Body of pancreas (tissue), 4 donors: Measurements from ENCODE around the gene F2RL2. TPM values are rescaled to one million over a fixed set of nuclear protein-coding genes. Genes with fewer than 3 reads are reported as not detected.

Source experiments
- ATAC-seq: fragments of 150-250 bp; one replicate; pipeline ENCODE4 v1.9.1; 2016
- DNase-seq, 4 donors: peaks; one replicate each; pipeline ENCODE4 v3.0.0-alpha.2; 2019
- H3K27ac ChIP-seq, 4 donors: fragments of 200-600 bp; sonication (generic); 1 replicate in 3 of 4; 2 replicates in 1 of 4; pipeline versions ENCODE4 v1.5.1 to v1.6.1; 2016 to 2019; ENCODE audit warnings: mild to moderate bottlenecking in 1 of 4, mixed read lengths in 1 of 4, moderate library complexity in 1 of 4
- H3K27me3 ChIP-seq, 2 donors: fragments of 200-600 bp; sonication (generic); one replicate each; pipeline ENCODE4 v1.6.0; 2016; ENCODE audit warnings: mild to moderate bottlenecking in 1 of 2
- H3K36me3 ChIP-seq, 2 donors: fragments of 200-600 bp; sonication (generic); replicated peaks in 1 of 2; 2 replicates each; pipeline ENCODE4 v1.5.1; 2016; ENCODE audit warnings: low read depth in 2 of 2; ENCODE audit not compliant: insufficient read depth in 1 of 2
- H3K4me1 ChIP-seq: fragments of 200-600 bp; sonication (generic); one replicate; pipeline ENCODE4 v1.6.0; 2016
- H3K4me3 ChIP-seq, 2 donors: fragments of 200-600 bp; sonication (generic); 1 replicate in 1 of 2; 2 replicates in 1 of 2; pipeline ENCODE4 v1.5.1; 2016 to 2019
- H3K9me3 ChIP-seq, 3 donors: fragments of 200-600 bp; sonication (generic); 1 replicate in 2 of 3; 2 replicates in 1 of 3; pipeline ENCODE4 v1.5.1; 2016
- CTCF ChIP-seq, 7 experiments: fragments of 450-650 bp in 4 of 7; fragments of 200-600 bp in 3 of 7; sonication (generic) in 3 of 7; IDR thresholded peaks; one replicate each; pipeline ENCODE4 v1.5.1; 2016 to 2019; ENCODE audit warnings: antibody characterized with exemption in 7 of 7
- POLR2A ChIP-seq, 3 donors: fragments of 450-650 bp; IDR thresholded peaks; one replicate each; pipeline ENCODE4 v1.6.1; 2016; ENCODE audit warnings: antibody characterized with exemption in 3 of 3, mild to moderate bottlenecking in 2 of 3
- WGBS, 2 donors: methylation state at CpG; one replicate each; pipeline ENCODE4 v1.1.5; 2017; 5-methylcytosine and 5-hydroxymethylcytosine counted together
- intact Hi-C: fragments of 100-400 bp; cut with DNase I; formaldehyde crosslinking; loops from one replicate; pipeline ENCODE4 v1.15.1; 2023
- total RNA-seq, 2 donors: library from RNA; depleted of rRNA; stranded (reverse); fragments of >200 nt; gene quantifications; one replicate each; pipeline ENCODE4 v1.1.0, GENCODE V29; 2016

Gene F2RL2
- total RNA-seq, 2 donors from 2014 or later, result 0.78 TPM; not detected in 1

- no peaks in the 10 kb centered on the region for H3K4me1 ChIP-seq
- no peaks in the 10 kb centered on the region for H3K9me3 ChIP-seq
- ATAC-seq (no peak), DNase-seq (no peak)
- TF ChIP-seq CTCF (IDR thresholded peaks at IDR 0.05) (no peak), POLR2A (IDR thresholded peaks at IDR 0.05) (no peak)
- H3K4me3 ChIP-seq, result no peak overlapping the region
- no peak overlapping the region for H3K27ac ChIP-seq
- peaks cover 3 to 8% of the 10 kb centered on the region in 2 donors for H3K36me3 ChIP-seq
- WGBS, 2 donors, result 75 to 76% methylated on average over 2 of the region's 2 CpGs
- no peaks in the 10 kb centered on the region for H3K27me3 ChIP-seq
- intact Hi-C loops, result no loop called here
Observed at GRCh38 chr5:76667495-76667894, 44.3 kb upstream of the F2RL2 start.

GRCh38 chr5:76664079-76664478, 40.9 kb upstream of the F2RL2 start:
- H3K27ac ChIP-seq, result no peak overlapping the region
- no peaks in the 10 kb centered on the region for H3K4me1 ChIP-seq
- intact Hi-C loops, result no loop called here
- no peak for TF ChIP-seq CTCF (IDR thresholded peaks at IDR 0.05)
- TF ChIP-seq POLR2A (IDR thresholded peaks at IDR 0.05), result no peak
- DNase-seq (no peak), ATAC-seq (no peak)
- H3K4me3 ChIP-seq, result no peak overlapping the region
- 93 to 95% methylated on average over 6 of the region's 6 CpGs for WGBS, 2 donors
- H3K27me3 ChIP-seq, result no peaks in the 10 kb centered on the region
- H3K36me3 ChIP-seq, result no peaks in the 10 kb centered on the region
- H3K9me3 ChIP-seq, result no peaks in the 10 kb centered on the region

- H3K9me3 ChIP-seq, result no peaks in the 10 kb centered on the region
- WGBS, 2 donors, result 85 to 86% methylated on average over 3 of the region's 3 CpGs
- no peaks in the 10 kb centered on the region for H3K27me3 ChIP-seq
- ATAC-seq, result no peak
- H3K27ac ChIP-seq, result no peak overlapping the region
- peaks cover 0 to 2% of the 10 kb centered on the region in 2 donors for H3K36me3 ChIP-seq
- intact Hi-C loops, result no loop called here
- TF ChIP-seq POLR2A (IDR thresholded peaks at IDR 0.05) (no peak), CTCF (IDR thresholded peaks at IDR 0.05) (no peak)
- H3K4me1 ChIP-seq, result no peaks in the 10 kb centered on the region
- peak in 1 of 4 donors; percentile 9 for DNase-seq
- H3K4me3 ChIP-seq, result no peak overlapping the region
Observed at GRCh38 chr5:76663573-76663972, 40.4 kb upstream of the F2RL2 start.

GRCh38 chr5:76662521-76662920, 39.3 kb upstream of the F2RL2 start:
- intact Hi-C loops, result no loop called here
- Histone ChIP-seq H3K4me1 (no peaks in the 10 kb centered on the region), H3K27ac (no peak overlapping the region), H3K4me3 (no peak overlapping the region), H3K36me3 (peaks cover 0 to 6% of the 10 kb centered on the region in 2 donors), H3K9me3 (no peaks in the 10 kb centered on the region), H3K27me3 (no peaks in the 10 kb centered on the region)
- DNase-seq (no peak), ATAC-seq (no peak)
- TF ChIP-seq CTCF (IDR thresholded peaks at IDR 0.05) (no peak), POLR2A (IDR thresholded peaks at IDR 0.05) (no peak)
- WGBS, 2 donors, result 91 to 97% methylated on average over 5 of the region's 5 CpGs

GRCh38 chr5:76660360-76660759, 37.2 kb upstream of the F2RL2 start:
- no peak for ATAC-seq
- Histone ChIP-seq H3K36me3 (peaks cover 0 to 6% of the 10 kb centered on the region in 2 donors), H3K4me3 (no peak overlapping the region), H3K9me3 (no peaks in the 10 kb centered on the region), H3K27ac (no peak overlapping the region), H3K4me1 (no peaks in the 10 kb centered on the region), H3K27me3 (no peaks in the 10 kb centered on the region)
- TF ChIP-seq CTCF (IDR thresholded peaks at IDR 0.05) (no peak), POLR2A (IDR thresholded peaks at IDR 0.05) (no peak)
- no peak for DNase-seq
- intact Hi-C loops, result no loop called here
- 61 to 67% methylated on average over 2 of the region's 2 CpGs for WGBS, 2 donors
